Inflammatory macrophage treated with lipopolysaccharide for 1 hour (primary cell): Measurements from ENCODE around the gene KCNMB1.
A peak's percentile ranks its signal among the peaks of the same experiment; 100 is the strongest.

Experiments used
- DNase-seq, 2 donors: peaks; one replicate each; pipeline ENCODE4 v3.0.0-alpha.2; 2020 to 2022

Gene KCNMB1

GRCh38 chr5:170372971-170373370 is 16.2 kb downstream of the KCNMB1 start:
- DNase-seq, result peak; percentile 34 to 61

GRCh38 chr5:170368586-170368985 is 20.6 kb downstream of the KCNMB1 start:
- DNase-seq, result peak; percentile 45 to 57

- DNase-seq, result no peak
Observed at GRCh38 chr5:170366276-170366675, 22.9 kb downstream of the KCNMB1 start.

GRCh38 chr5:170365831-170366230 is 23.3 kb downstream of the KCNMB1 start:
- peak; percentile 70 to 77 for DNase-seq

GRCh38 chr5:170365011-170365410 is 24.2 kb downstream of the KCNMB1 start:
- DNase-seq, result peak in 1 of 2 donors; percentile 17

GRCh38 chr5:170363671-170364070 is 25.5 kb downstream of the KCNMB1 start:
- peak; percentile 83 to 86 for DNase-seq

- DNase-seq, result no peak
Observed at GRCh38 chr5:170362656-170363055, 26.5 kb downstream of the KCNMB1 start.

- DNase-seq, result no peak
Observed at GRCh38 chr5:170362102-170362501, 27.1 kb downstream of the KCNMB1 start.

- no peak for DNase-seq
Observed at GRCh38 chr5:170361616-170362015, 27.6 kb downstream of the KCNMB1 start.

- peak in 1 of 2 donors; percentile 43 for DNase-seq
Observed at GRCh38 chr5:170361116-170361515, 28.1 kb downstream of the KCNMB1 start.

- peak; percentile 56 to 57 for DNase-seq
Observed at GRCh38 chr5:170360709-170361108, 28.5 kb downstream of the KCNMB1 start.

GRCh38 chr5:170357955-170358444 is 31.2 kb downstream of the KCNMB1 start:
- DNase-seq, result peak; percentile 90 to 97

- DNase-seq, result no peak
Observed at GRCh38 chr5:170355601-170356098, 33.5 kb downstream of the KCNMB1 start.

GRCh38 chr5:170353961-170354360 is 35.2 kb downstream of the KCNMB1 start:
- no peak for DNase-seq

GRCh38 chr5:170353011-170353761 is 36.0 kb downstream of the KCNMB1 start:
- DNase-seq, result no peak

- DNase-seq, result no peak
Observed at GRCh38 chr5:170348137-170348633, 41.0 kb downstream of the KCNMB1 start.

- DNase-seq, result no peak
Observed at GRCh38 chr5:170347022-170347567, 42.1 kb downstream of the KCNMB1 start.

GRCh38 chr5:170345971-170346370 is 43.2 kb downstream of the KCNMB1 start:
- no peak for DNase-seq

- DNase-seq, result no peak
Observed at GRCh38 chr5:170343177-170343576, 46.0 kb downstream of the KCNMB1 start.

- no peak for DNase-seq
Observed at GRCh38 chr5:170342153-170342725, 46.9 kb downstream of the KCNMB1 start.

- DNase-seq, result no peak
Observed at GRCh38 chr5:170341545-170341944, 47.6 kb downstream of the KCNMB1 start.

- no peak for DNase-seq
Observed at GRCh38 chr5:170339780-170340167, 49.4 kb downstream of the KCNMB1 start.

GRCh38 chr5:170338933-170339779 is 50.0 kb downstream of the KCNMB1 start:
- peak in 1 of 2 donors; percentile 50 for DNase-seq
